H1 (cell line): ENCODE measurements around the gene DHRS13. TPM values are rescaled to one million over a fixed set of nuclear protein-coding genes. Genes with fewer than 3 reads are reported as not detected.

ENCODE experiments used
- CBX8 ChIP-seq: fragments of 300-800, 300-1000 bp; sonication (generic); IDR thresholded peaks from 2 replicates; pipeline ENCODE4 v1.7.1; 2016; ENCODE audit warnings: low read depth, low read length, borderline replicate concordance
- CHD1 ChIP-seq: IDR thresholded peaks from 2 replicates; pipeline ENCODE4 v1.6.1; 2012; ENCODE audit warnings: low read depth, low read length, improper control_type of control experiment
- KDM1A ChIP-seq: fragments of 200-600, 300-600 bp; sonication (generic); IDR thresholded peaks from 2 replicates; pipeline ENCODE4 v1.7.1; 2016; ENCODE audit warnings: mild to moderate bottlenecking, low read length, borderline replicate concordance
- KDM4A ChIP-seq: IDR thresholded peaks from one replicate; pipeline ENCODE4 v1.7.1; 2012; ENCODE audit warnings: low read depth, mild to moderate bottlenecking, moderate library complexity, low read length, inconsistent platforms; ENCODE audit not compliant: severe bottlenecking
- POU5F1 ChIP-seq: IDR thresholded peaks from 2 replicates; pipeline ENCODE4 v1.6.1; 2011; ENCODE audit warnings: low read depth, mild to moderate bottlenecking, low read length, moderate library complexity
- SIN3A ChIP-seq, 2 experiments: IDR thresholded peaks in 1 of 2; conservative IDR thresholded peaks in 1 of 2; 2 replicates each; pipeline ENCODE4 v1.6.1; 2011 to 2012; ENCODE audit warnings: low read length in 2 of 2, improper control_type of control experiment in 1 of 2, low read depth in 1 of 2, mild to moderate bottlenecking in 1 of 2
- TAF1 ChIP-seq: IDR thresholded peaks from 2 replicates; pipeline ENCODE4 v1.6.1; 2011; ENCODE audit warnings: mild to moderate bottlenecking, low read depth, low read length
- TBP ChIP-seq: IDR thresholded peaks from 2 replicates; pipeline ENCODE4 v1.6.1; 2011; ENCODE audit warnings: low read depth, low read length, improper control_type of control experiment
- TEAD4 ChIP-seq: IDR thresholded peaks from 2 replicates; pipeline ENCODE4 v1.6.1; 2012; ENCODE audit warnings: low read depth, low read length, inconsistent platforms, mixed read lengths
- polyA plus RNA-seq, 7 experiments: library from polyadenylated mRNA; depleted of rRNA in 3 of 7; stranded (reverse) in 5 of 7; unstranded in 2 of 7; fragments of >200 nt in 5 of 7; fragments of 200-250 nt in 2 of 7; gene quantifications; 1 replicate in 5 of 7; 2 replicates in 1 of 7; 4 replicates in 1 of 7; pipeline versions ENCODE4 v1.2.1 to v1.2.3, GENCODE V29; 2011 to 2013; ENCODE audit warnings: missing spikeins in 2 of 7, mixed read lengths in 2 of 7
- total RNA-seq: library from RNA; stranded (reverse); fragmentation: NEBNext Ultra II Directional; extraction: Animal tissue kit (Norgen Biotek cat#: 25700); gene quantifications from 2 replicates; pipeline ENCODE4 v1.2.1, GENCODE V29; 2021
- TF ChIP-seq, protein P1 (sequence below): IDR thresholded peaks from 2 replicates; pipeline ENCODE4 v1.6.1; 2012; ENCODE audit warnings: inconsistent platforms

The DHRS13 gene
- total and polyA plus RNA-seq, 2 of the 8 experiments (the other 6 are each of a cell fraction or from before 2014, with no cell fraction given) = 23.7 to 30.0 TPM

DNA sequence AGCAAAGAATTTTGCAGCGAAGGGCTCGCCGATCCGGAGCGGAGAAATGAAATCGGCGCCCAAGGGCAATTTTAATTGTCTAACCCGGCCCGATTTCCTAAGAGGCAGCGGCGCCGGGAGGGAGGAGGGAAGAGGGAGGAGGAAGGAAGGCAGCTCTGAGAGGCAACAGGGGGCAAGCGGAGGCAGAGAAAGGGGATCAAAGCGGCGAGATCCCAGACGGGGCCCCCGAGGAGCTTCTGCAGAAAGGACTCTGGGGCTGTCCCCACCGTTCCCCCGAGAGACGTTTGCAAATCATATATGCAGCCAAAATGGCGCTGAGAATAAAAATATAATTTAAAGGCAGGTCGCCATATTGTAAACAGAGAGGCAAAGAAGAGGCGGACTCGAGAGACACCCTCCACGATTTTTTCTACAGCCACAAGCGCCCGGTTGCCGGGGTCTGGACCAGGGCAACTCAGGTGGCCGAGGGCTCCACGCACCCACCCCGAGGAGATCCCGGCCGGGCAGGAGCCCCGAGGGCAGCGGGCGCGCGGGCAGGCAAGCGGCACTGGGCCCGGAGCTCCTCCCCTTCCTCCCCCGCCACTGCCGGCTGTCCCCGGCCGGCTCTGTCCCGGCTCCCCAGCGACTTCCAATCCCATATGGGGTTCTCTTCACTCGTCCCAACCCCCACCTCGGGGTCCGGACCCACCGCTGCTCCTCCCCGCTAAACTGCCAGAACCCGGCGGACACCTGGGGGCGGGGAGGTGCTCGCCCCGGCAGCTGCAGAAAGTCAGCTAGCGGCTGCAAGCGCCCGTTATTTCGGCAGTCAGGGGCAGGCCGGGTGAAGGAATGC is 46.5 kb upstream of the DHRS13 start (continued):
- TF ChIP-seq TBP = no peak
- TF ChIP-seq KDM4A = peak; percentile 7
- TF ChIP-seq POU5F1 = no peak
- TF ChIP-seq CBX8 = no peak
- TF ChIP-seq KDM1A = 0 out of 2 replicates have a peak, but pooled peaks have one; percentile 35
- TF ChIP-seq TAF1 = peak; percentile 22; the same call in 1 of the 2 replicates
- TF ChIP-seq, protein P1, sequence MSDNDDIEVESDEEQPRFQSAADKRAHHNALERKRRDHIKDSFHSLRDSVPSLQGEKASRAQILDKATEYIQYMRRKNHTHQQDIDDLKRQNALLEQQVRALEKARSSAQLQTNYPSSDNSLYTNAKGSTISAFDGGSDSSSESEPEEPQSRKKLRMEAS = no peak
- peak; percentile 26; the same call in 1 of the 2 replicates for TF ChIP-seq CHD1
- peak; percentile 57 to 61; a peak in 2 of 4 replicates for TF ChIP-seq SIN3A (conservative IDR thresholded peaks at IDR 0.05 in 1 of 2, IDR thresholded peaks at IDR 0.05 in 1 of 2; ENCODE audit: low read depth in 1 of 2, low read length in 2 of 2)
- TF ChIP-seq TEAD4 = 0 out of 2 replicates have a peak, but pooled peaks have one; percentile 5
